NT2/D1 (cell line): Measurements from ENCODE around the gene OR10K2.
A peak's percentile ranks its signal among the peaks of the same experiment; 100 is the strongest.
"Not testable (repeated sequence)": the region's sequence is repeated elsewhere in the genome, so short reads cannot be mapped to it uniquely, and the experiment has no call there.

Experiments used
- DNase-seq: peaks from one replicate; pipeline ENCODE4 v3.0.0-alpha.2; 2011; ENCODE audit warnings: low read depth, low spot score
- H3K27me3 ChIP-seq: 2 replicates; pipeline ENCODE4 v1.6.0; 2011; ENCODE audit warnings: mild to moderate bottlenecking; ENCODE audit not compliant: insufficient read length, insufficient read depth
- H3K36me3 ChIP-seq: 2 replicates; pipeline ENCODE4 v1.6.1; 2011; ENCODE audit warnings: mild to moderate bottlenecking, low read length, mixed read lengths; ENCODE audit not compliant: insufficient read depth, insufficient read length
- H3K4me1 ChIP-seq: 2 replicates; pipeline ENCODE4 v1.5.1; 2011; ENCODE audit not compliant: insufficient read depth, insufficient read length
- H3K4me3 ChIP-seq: 2 replicates; pipeline ENCODE4 v1.5.1; 2011; ENCODE audit warnings: low read depth; ENCODE audit not compliant: insufficient read length
- H3K9ac ChIP-seq: 2 replicates; pipeline ENCODE4 v1.6.0; 2011; ENCODE audit warnings: low read depth; ENCODE audit not compliant: insufficient read length
- H3K9me3 ChIP-seq: 2 replicates; pipeline ENCODE4 v1.5.1; 2011; ENCODE audit warnings: mild to moderate bottlenecking, low read length; ENCODE audit not compliant: insufficient read depth
- SUZ12 ChIP-seq: IDR thresholded peaks from 2 replicates; pipeline ENCODE4 v1.6.1; 2011; ENCODE audit not compliant: insufficient read length, insufficient read depth; ENCODE audit errors: extremely low read depth
- YY1 ChIP-seq: IDR thresholded peaks from 2 replicates; pipeline ENCODE4 v1.6.1; 2011; ENCODE audit not compliant: insufficient read length, insufficient read depth
- ZNF274 ChIP-seq: IDR thresholded peaks from 2 replicates; pipeline ENCODE4 v1.6.1; 2011; ENCODE audit warnings: mild to moderate bottlenecking, low read depth, low read length

The OR10K2 gene

DNA sequence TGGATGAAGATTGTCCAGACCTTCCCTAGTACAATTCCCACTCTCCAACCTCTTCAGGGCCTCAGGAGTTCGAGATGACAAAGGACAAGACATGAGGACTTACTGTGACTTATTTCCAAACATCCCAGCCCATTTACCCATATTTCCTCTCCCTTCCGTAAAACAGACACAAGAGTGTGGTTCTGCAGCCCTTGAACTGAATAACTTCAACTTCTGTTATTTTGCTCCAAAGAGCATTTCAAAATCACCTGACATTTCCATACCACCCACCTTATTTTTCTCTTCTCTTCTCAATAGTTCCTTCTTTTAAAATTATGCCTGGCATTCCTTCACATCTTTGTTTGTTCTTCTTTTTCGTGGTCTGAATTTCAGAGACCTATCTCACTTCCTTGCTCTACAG, 8.7 kb upstream of the OR10K2 start:
- peaks cover 14% of the 10 kb centered on the region; the same call in 1 of the 2 replicates for H3K9me3 ChIP-seq
- H3K36me3 ChIP-seq: no peaks in the 10 kb centered on the region
- TF ChIP-seq SUZ12 (no peak), ZNF274 (no peak), YY1 (no peak)
- no peak overlapping the region for H3K9ac ChIP-seq
- no peak overlapping the region for H3K4me3 ChIP-seq
- H3K27me3 ChIP-seq: no peaks in the 10 kb centered on the region
- H3K4me1 ChIP-seq: no peaks in the 10 kb centered on the region
- DNase-seq: no peak

- not testable (repeated sequence) for H3K4me3 ChIP-seq, H3K27me3 ChIP-seq, H3K9ac ChIP-seq, H3K36me3 ChIP-seq, DNase-seq, H3K4me1 ChIP-seq
- peaks cover 14% of the 10 kb centered on the region; the same call in 1 of the 2 replicates for H3K9me3 ChIP-seq
Observed at GRCh38 chr1:158430163-158430562, 4.1 kb upstream of the OR10K2 start.

DNA sequence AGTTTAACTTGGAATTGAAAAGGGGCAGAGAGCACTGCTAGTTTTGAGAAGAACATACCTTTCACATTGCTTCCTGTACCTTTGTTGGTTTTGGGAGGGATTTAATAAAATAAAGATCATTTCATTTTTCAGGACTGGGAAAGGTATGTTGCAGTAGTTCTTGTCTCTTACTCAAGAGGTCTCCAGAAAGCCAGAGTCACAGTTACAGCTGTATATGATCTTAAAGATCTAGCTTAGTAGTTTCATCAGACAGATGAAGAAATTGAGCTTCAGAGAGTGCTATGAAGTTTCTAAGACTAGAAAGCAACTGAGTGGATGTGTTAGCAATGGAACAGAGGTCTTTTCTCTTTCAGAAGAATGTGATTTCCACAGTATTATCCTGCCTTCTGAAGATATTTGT, 1.0 kb downstream of the OR10K2 start:
- H3K9ac ChIP-seq: no peak overlapping the region
- no peaks in the 10 kb centered on the region for H3K9me3 ChIP-seq
- TF ChIP-seq ZNF274 (no peak), YY1 (no peak), SUZ12 (no peak)
- H3K27me3 ChIP-seq: no peaks in the 10 kb centered on the region
- DNase-seq: no peak
- no peaks in the 10 kb centered on the region for H3K4me1 ChIP-seq
- no peak overlapping the region for H3K4me3 ChIP-seq
- H3K36me3 ChIP-seq: no peaks in the 10 kb centered on the region

DNA sequence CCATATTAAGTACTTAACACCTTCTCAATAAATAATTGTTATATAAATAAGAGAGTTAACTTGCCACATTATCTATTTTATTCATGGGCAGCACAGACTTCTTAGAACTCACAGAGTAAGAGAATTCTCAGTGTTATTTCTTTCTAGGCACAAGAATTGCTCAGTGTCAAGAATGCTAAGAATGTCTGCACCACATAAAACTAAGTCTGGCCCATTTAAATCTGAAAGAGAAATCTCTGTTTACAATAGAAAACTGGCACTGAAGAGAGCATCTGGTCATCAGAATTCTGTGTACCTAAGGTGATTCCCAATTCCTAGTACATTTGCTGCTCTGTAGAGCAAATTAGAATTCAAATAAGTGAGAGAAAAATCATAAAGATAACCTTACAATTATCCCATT, 3.8 kb downstream of the OR10K2 start:
- Histone ChIP-seq H3K4me1 (no peaks in the 10 kb centered on the region), H3K36me3 (no peaks in the 10 kb centered on the region), H3K27me3 (no peaks in the 10 kb centered on the region), H3K9me3 (no peaks in the 10 kb centered on the region), H3K4me3 (no peak overlapping the region), H3K9ac (no peak overlapping the region)
- DNase-seq: peak; percentile 50
- TF ChIP-seq ZNF274 (no peak), SUZ12 (no peak)

GRCh38 chr1:158417586-158417985, 8.5 kb downstream of the OR10K2 start:
- TF ChIP-seq SUZ12 (no peak), YY1 (no peak), ZNF274 (no peak)
- no peak overlapping the region for H3K9ac ChIP-seq
- H3K4me3 ChIP-seq: no peak overlapping the region
- no peaks in the 10 kb centered on the region for H3K36me3 ChIP-seq
- no peaks in the 10 kb centered on the region for H3K4me1 ChIP-seq
- H3K9me3 ChIP-seq: no peaks in the 10 kb centered on the region
- no peak for DNase-seq
- no peaks in the 10 kb centered on the region for H3K27me3 ChIP-seq

DNA sequence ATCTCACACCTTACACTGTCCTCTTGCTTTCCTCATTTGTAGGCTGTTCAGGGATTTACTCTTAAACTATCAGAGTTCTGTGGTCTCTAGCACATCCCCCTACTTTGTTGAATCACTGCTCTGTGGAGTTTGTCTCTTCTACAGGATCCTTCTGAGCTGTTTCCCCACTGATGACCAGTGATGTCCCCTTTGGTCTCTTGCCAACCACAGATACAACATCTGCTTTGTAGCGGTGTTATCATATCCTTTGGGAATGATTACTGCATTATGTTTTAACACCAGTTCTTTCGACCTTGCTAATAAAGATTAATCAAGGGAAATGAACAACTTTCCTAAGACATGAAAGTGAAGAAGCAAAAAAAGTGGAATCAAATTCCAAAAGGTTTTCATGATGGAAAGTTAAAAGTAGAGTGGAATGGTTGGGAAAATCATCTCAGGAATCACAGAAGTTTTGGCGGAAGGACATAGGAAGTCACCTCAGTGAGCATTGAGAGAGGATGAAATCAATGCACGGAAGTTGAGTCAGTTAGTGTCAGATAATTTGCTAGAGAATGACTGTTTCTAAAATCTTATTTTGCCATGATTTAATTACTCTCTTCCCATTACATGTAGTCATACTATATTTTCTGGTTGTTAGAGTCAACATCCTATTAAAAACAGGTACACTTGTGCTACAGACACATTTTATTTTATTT, 11.2 kb downstream of the OR10K2 start:
- H3K36me3 ChIP-seq: no peaks in the 10 kb centered on the region
- no peaks in the 10 kb centered on the region for H3K27me3 ChIP-seq
- no peak for DNase-seq
- H3K4me1 ChIP-seq: no peaks in the 10 kb centered on the region
- H3K4me3 ChIP-seq: no peak overlapping the region
- H3K9ac ChIP-seq: no peak overlapping the region
- no peaks in the 10 kb centered on the region for H3K9me3 ChIP-seq
- TF ChIP-seq YY1 (no peak), SUZ12 (no peak), ZNF274 (no peak)

- no peak for DNase-seq
- no peaks in the 10 kb centered on the region for H3K36me3 ChIP-seq
- no peaks in the 10 kb centered on the region for H3K27me3 ChIP-seq
- H3K9ac ChIP-seq: no peak overlapping the region
- H3K9me3 ChIP-seq: no peaks in the 10 kb centered on the region
- H3K4me3 ChIP-seq: no peak overlapping the region
- no peaks in the 10 kb centered on the region for H3K4me1 ChIP-seq
- no peak for TF ChIP-seq ZNF274
- TF ChIP-seq YY1: no peak
- no peak for TF ChIP-seq SUZ12
Observed at GRCh38 chr1:158407092-158407491, 18.9 kb downstream of the OR10K2 start.

GRCh38 chr1:158400871-158401270, 25.2 kb downstream of the OR10K2 start:
- no peaks in the 10 kb centered on the region for H3K4me1 ChIP-seq
- H3K4me3 ChIP-seq: no peak overlapping the region
- no peaks in the 10 kb centered on the region for H3K27me3 ChIP-seq
- TF ChIP-seq SUZ12 (no peak), YY1 (no peak), ZNF274 (no peak)
- H3K36me3 ChIP-seq: no peaks in the 10 kb centered on the region
- no peak for DNase-seq
- no peaks in the 10 kb centered on the region for H3K9me3 ChIP-seq
- H3K9ac ChIP-seq: no peak overlapping the region
